CD8-positive, alpha-beta memory T cell (primary cell): ENCODE measurements around the gene YKT6. TPM values are rescaled to one million over a fixed set of nuclear protein-coding genes. Genes with fewer than 3 reads are reported as not detected.
A peak's percentile ranks its signal among the peaks of the same experiment; 100 is the strongest.

ENCODE experiments used
- CTCF ChIA-PET: fragments of 350-600 bp; sonication (Branson Sonifier 250); formaldehyde crosslinking; loops from one replicate; lab custom pipeline; 2021; ENCODE audit warnings: antibody characterized with exemption; lab: Charles Lee
- POLR2A ChIA-PET: fragments of 350-600 bp; sonication (Branson Sonifier 250); formaldehyde crosslinking; loops from one replicate; lab custom pipeline; 2021; ENCODE audit warnings: antibody characterized with exemption; lab: Charles Lee
- DNase-seq, 5 donors: peaks; one replicate each; pipeline versions ENCODE4 v3.0.0 to v3.0.0-alpha.2; 2020 to 2022; ENCODE audit warnings: mixed read lengths in 1 of 5
- H3K27ac ChIP-seq: one replicate; pipeline ENCODE4 v1.7.0; 2013; ENCODE audit warnings: low read depth, mild to moderate bottlenecking, low read length, moderate library complexity
- H3K27me3 ChIP-seq: 2 replicates; pipeline ENCODE4 v1.7.0; 2013; ENCODE audit warnings: low read length, mild to moderate bottlenecking; ENCODE audit not compliant: insufficient read depth, poor library complexity, severe bottlenecking
- H3K36me3 ChIP-seq: 2 replicates; pipeline ENCODE4 v1.7.0; 2013; ENCODE audit warnings: mild to moderate bottlenecking, low read length, moderate library complexity; ENCODE audit not compliant: insufficient read depth
- H3K4me1 ChIP-seq: 2 replicates; pipeline ENCODE4 v1.7.0; 2013; ENCODE audit warnings: mild to moderate bottlenecking, low read length, moderate library complexity; ENCODE audit not compliant: insufficient read depth
- H3K4me3 ChIP-seq: 2 replicates; pipeline ENCODE4 v1.7.0; 2013; ENCODE audit warnings: mild to moderate bottlenecking, low read length
- H3K9me3 ChIP-seq: 2 replicates; pipeline ENCODE4 v1.7.0; 2013; ENCODE audit warnings: mild to moderate bottlenecking, low read length
- H3K27ac Mint-ChIP-seq, 8 donors: one replicate each; pipeline ENCODE4 v1.8.0; 2020 to 2021; ENCODE audit warnings: mixed read lengths in 8 of 8, mild to moderate bottlenecking in 6 of 8, inconsistent platforms in 3 of 8, moderate library complexity in 3 of 8
- H3K27me3 Mint-ChIP-seq, 2 donors: one replicate each; pipeline ENCODE4 v1.8.0; 2020 to 2021; ENCODE audit warnings: mixed read lengths in 2 of 2, mild to moderate bottlenecking in 1 of 2, moderate library complexity in 1 of 2
- H3K36me3 Mint-ChIP-seq, 3 donors: one replicate each; pipeline ENCODE4 v1.8.0; 2020 to 2021; ENCODE audit warnings: mixed read lengths in 3 of 3, inconsistent platforms in 1 of 3, mild to moderate bottlenecking in 1 of 3
- H3K4me1 Mint-ChIP-seq, 3 donors: one replicate each; pipeline ENCODE4 v1.8.0; 2020 to 2021; ENCODE audit warnings: mixed read lengths in 3 of 3, inconsistent platforms in 1 of 3, mild to moderate bottlenecking in 1 of 3
- H3K4me3 Mint-ChIP-seq, 7 donors: one replicate each; pipeline ENCODE4 v1.8.0; 2020 to 2021; ENCODE audit warnings: mixed read lengths in 7 of 7, mild to moderate bottlenecking in 6 of 7, moderate library complexity in 4 of 7, inconsistent platforms in 2 of 7
- H3K9me3 Mint-ChIP-seq, 5 donors: one replicate each; pipeline ENCODE4 v1.8.0; 2020 to 2022; ENCODE audit warnings: mixed read lengths in 5 of 5, mild to moderate bottlenecking in 3 of 5, moderate library complexity in 2 of 5, inconsistent platforms in 1 of 5
- polyA plus RNA-seq: library from polyadenylated mRNA; unstranded; fragments of 300-500 nt; fragmentation: Illumina TruSeq; gene quantifications from one replicate; pipeline ENCODE4 v1.2.3, GENCODE V29; 2021
- total RNA-seq, 2 experiments: library from RNA; stranded (reverse); gene quantifications; one replicate each; pipeline ENCODE4 v1.2.3, GENCODE V29; 2021

YKT6 gene
- total RNA-seq (10 to 100 TPM; 92.6 to 94.6 TPM), polyA plus RNA-seq (44.9 TPM)

DNA sequence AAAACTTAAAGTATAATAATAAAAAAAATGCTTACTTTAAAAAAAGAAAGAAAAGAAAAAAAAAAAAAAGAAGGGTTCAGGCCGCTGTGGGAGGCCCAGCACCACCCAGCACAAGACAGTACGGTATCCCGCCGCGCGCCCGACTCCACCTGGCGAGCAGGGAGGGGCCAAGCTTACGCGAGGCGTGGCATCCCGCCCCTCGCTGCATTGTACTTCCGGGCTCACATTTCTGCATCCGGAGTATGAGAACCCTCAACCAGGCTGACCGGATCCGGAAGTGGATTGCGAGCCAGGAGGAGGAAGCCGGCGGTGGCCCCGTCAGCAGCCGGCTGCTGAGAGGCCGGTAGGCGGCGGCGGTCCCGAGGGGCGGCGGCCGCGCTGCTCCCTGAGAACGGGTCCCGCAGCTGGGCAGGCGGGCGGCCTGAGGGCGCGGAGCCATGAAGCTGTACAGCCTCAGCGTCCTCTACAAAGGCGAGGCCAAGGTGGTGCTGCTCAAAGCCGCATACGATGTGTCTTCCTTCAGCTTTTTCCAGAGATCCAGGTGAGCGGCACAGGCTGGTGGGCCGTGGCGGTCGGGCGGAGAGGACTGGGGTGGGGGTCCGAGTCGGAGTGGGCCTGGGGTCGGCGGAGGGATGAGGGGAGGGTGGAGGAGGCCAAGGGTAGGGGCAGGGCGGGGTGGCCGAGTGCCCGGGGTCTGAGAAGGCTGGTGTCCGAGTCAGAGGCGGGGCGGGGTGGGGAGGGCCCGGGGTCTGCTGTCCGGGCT is at the start of gene YKT6:
TSS of gene YKT6 (plus strand) at position 280 of the 763 bp plus-strand sequence. CDS start at position 438, 158 bp downstream.
- peak within 1 kb of the TSS; percentile 80 to 93 (median 84) for H3K4me3 Mint-ChIP-seq
- Histone ChIP-seq H3K4me3 (peak within 1 kb of the TSS; percentile 82), H3K9me3 (no peaks in the 10 kb centered on the region), H3K4me1 (peaks cover 14% of the 10 kb centered on the region), H3K27me3 (no peaks in the 10 kb centered on the region), H3K27ac (peak within 1 kb of the TSS; percentile 80), H3K36me3 (peaks cover 12% of the 10 kb centered on the region)
- ChIA-PET CTCF (interaction anchor here (0.6 to 1.5 kb wide), 4 partner anchors 112 to 364 kb away, joined by 3 to 4 read pairs (median 4); no protein-coding TSS in a partner anchor), POLR2A (interaction anchor here (0.6 to 1.3 kb wide), 5 partner anchors 78 to 648 kb away, joined by 3 read pairs; partner anchors contain the start of genes H2AZ2 and POLD2)
- DNase-seq: peak; percentile 84 to 96 (median 92)
- peaks cover 6 to 15% of the 10 kb centered on the region in 2 donors for H3K27me3 Mint-ChIP-seq
- H3K9me3 Mint-ChIP-seq: no peaks in the 10 kb centered on the region
- H3K4me1 Mint-ChIP-seq: peaks cover 27 to 45% (median 38%) of the 10 kb centered on the region in 3 donors
- H3K27ac Mint-ChIP-seq: peak within 1 kb of the TSS; percentile 9 to 90 (median 82)
- peaks cover 0 to 28% (median 6%) of the 10 kb centered on the region in 3 donors for H3K36me3 Mint-ChIP-seq

- no peaks in the 10 kb centered on the region for H3K36me3 Mint-ChIP-seq
- no peak overlapping the region for H3K27ac Mint-ChIP-seq
- H3K9me3 ChIP-seq: no peaks in the 10 kb centered on the region
- H3K4me3 Mint-ChIP-seq: no peak overlapping the region
- no peak overlapping the region for H3K27ac ChIP-seq
- H3K27me3 Mint-ChIP-seq: peaks cover 0 to 6% of the 10 kb centered on the region in 2 donors
- ChIA-PET POLR2A (no interaction called here), CTCF (no interaction called here)
- peaks cover 0 to under 1% (median 0%) of the 10 kb centered on the region in 3 donors for H3K4me1 Mint-ChIP-seq
- no peak overlapping the region for H3K4me3 ChIP-seq
- no peaks in the 10 kb centered on the region for H3K27me3 ChIP-seq
- no peaks in the 10 kb centered on the region for H3K4me1 ChIP-seq
- H3K36me3 ChIP-seq: no peaks in the 10 kb centered on the region
- no peaks in the 10 kb centered on the region for H3K9me3 Mint-ChIP-seq
- no peak for DNase-seq
These were observed 48.8 kb upstream of the YKT6 start for GRCh38 chr7:44151956-44152355.

DNA sequence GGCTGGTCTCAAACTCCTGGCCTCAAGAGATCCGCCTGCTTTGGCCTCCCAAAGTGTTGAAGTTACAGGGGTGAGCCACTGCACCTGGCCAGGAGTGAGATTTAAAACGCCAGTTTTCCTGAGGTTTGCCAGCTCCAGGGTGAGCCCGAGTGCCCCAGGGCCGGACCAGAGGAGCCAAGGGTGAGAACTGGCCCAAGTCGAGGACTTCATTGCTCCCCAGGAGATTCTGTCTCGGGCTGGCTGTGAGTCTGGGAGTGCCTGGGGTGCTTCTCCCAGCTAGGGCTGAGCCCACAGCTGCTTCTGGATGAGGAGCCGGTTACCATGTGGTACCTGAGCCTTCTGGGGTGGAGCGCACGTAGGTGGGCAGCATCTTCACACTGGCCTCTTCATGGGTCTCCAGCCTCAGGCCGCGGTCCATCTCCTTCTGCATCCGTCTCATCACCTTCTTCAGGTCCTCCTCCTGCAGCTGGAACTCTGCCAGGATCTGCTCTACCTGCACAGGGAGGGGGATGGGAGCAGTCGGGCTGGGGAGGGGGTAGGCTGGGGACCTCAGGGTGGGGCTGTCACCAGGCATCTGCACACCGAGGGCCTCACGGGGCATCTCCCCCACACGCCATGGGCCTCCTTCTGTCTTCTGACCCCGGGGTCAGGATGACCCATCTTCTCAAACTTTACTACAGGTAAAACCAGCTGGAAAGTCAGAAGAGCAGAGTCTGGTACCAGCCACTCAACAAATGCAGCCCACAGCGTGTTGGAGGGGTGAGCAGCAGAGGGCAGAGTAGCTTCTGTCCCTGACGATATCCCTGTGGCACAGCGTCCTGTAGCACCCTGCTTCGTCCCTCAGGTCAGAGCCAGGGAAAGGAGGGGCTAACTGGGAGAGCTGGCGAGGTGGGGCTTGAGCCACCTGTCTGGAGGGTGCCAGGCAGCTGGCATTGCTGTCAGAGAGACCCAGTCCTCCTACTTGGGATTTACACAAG is 47.5 kb upstream of the YKT6 start:
- H3K9me3 Mint-ChIP-seq: no peaks in the 10 kb centered on the region
- Histone ChIP-seq H3K36me3 (no peaks in the 10 kb centered on the region), H3K27ac (no peak overlapping the region), H3K4me1 (no peaks in the 10 kb centered on the region), H3K27me3 (no peaks in the 10 kb centered on the region), H3K9me3 (no peaks in the 10 kb centered on the region), H3K4me3 (no peak overlapping the region)
- DNase-seq: no peak
- POLR2A ChIA-PET: interaction anchor here (0.7 kb wide), 1 partner anchor 73 kb away, joined by 6 read pairs; no protein-coding TSS in a partner anchor
- H3K4me1 Mint-ChIP-seq: no peaks in the 10 kb centered on the region
- H3K36me3 Mint-ChIP-seq: peaks cover 0 to 4% (median 0%) of the 10 kb centered on the region in 3 donors
- peaks cover 3 to 4% of the 10 kb centered on the region in 2 donors for H3K27me3 Mint-ChIP-seq
- no peak overlapping the region for H3K27ac Mint-ChIP-seq
- H3K4me3 Mint-ChIP-seq: no peak overlapping the region
- CTCF ChIA-PET: interaction anchor here (1.1 kb wide), 1 partner anchor 11 kb away, joined by 3 read pairs; no protein-coding TSS in a partner anchor

GRCh38 chr7:44153948-44154335 is 46.8 kb upstream of the YKT6 start:
- CTCF ChIA-PET: interaction anchor here (1.1 kb wide), 2 partner anchors 11 to 12 kb away, joined by 3 read pairs; no protein-coding TSS in a partner anchor
- no peak overlapping the region for H3K27ac ChIP-seq
- H3K4me3 ChIP-seq: no peak overlapping the region
- Mint-ChIP-seq H3K4me3 (no peak overlapping the region), H3K27me3 (peaks cover 3 to 4% of the 10 kb centered on the region in 2 donors), H3K4me1 (no peaks in the 10 kb centered on the region), H3K9me3 (no peaks in the 10 kb centered on the region), H3K27ac (no peak overlapping the region), H3K36me3 (peaks cover 0 to 4% (median 0%) of the 10 kb centered on the region in 3 donors)
- no peaks in the 10 kb centered on the region for H3K27me3 ChIP-seq
- no peaks in the 10 kb centered on the region for H3K9me3 ChIP-seq
- H3K4me1 ChIP-seq: no peaks in the 10 kb centered on the region
- DNase-seq: no peak
- H3K36me3 ChIP-seq: no peaks in the 10 kb centered on the region
- POLR2A ChIA-PET: no interaction called here

DNA sequence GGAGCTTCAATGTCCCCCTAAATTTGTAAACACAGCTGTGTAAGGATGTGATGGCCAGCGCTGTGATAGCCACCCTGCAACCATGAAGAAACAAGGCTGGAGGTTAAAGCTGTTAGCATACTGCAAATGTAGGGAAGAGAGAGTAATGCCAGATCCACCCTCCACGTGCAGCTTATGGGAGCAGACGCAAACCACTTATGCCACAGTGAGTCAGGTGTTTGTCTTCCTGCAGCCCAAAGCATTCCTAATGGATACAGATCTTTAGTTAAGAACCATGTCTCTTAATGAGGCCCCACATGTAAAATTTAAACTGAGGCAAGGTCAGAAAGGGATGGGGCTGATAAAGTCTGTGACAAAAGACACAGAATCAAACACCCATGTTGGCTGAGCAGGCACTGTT is 46.1 kb upstream of the YKT6 start:
- H3K4me3 ChIP-seq: no peak overlapping the region
- H3K9me3 Mint-ChIP-seq: no peaks in the 10 kb centered on the region
- ChIA-PET CTCF (interaction anchor here (1.1 kb wide), 1 partner anchor 12 kb away, joined by 3 read pairs; no protein-coding TSS in a partner anchor), POLR2A (no interaction called here)
- no peak overlapping the region for H3K27ac ChIP-seq
- H3K27ac Mint-ChIP-seq: no peak overlapping the region
- no peaks in the 10 kb centered on the region for H3K36me3 ChIP-seq
- no peaks in the 10 kb centered on the region for H3K4me1 Mint-ChIP-seq
- no peaks in the 10 kb centered on the region for H3K9me3 ChIP-seq
- peaks cover 0 to 4% (median 0%) of the 10 kb centered on the region in 3 donors for H3K36me3 Mint-ChIP-seq
- no peak for DNase-seq
- peaks cover 3 to 4% of the 10 kb centered on the region in 2 donors for H3K27me3 Mint-ChIP-seq
- H3K4me3 Mint-ChIP-seq: no peak overlapping the region
- no peaks in the 10 kb centered on the region for H3K4me1 ChIP-seq
- no peaks in the 10 kb centered on the region for H3K27me3 ChIP-seq

DNA sequence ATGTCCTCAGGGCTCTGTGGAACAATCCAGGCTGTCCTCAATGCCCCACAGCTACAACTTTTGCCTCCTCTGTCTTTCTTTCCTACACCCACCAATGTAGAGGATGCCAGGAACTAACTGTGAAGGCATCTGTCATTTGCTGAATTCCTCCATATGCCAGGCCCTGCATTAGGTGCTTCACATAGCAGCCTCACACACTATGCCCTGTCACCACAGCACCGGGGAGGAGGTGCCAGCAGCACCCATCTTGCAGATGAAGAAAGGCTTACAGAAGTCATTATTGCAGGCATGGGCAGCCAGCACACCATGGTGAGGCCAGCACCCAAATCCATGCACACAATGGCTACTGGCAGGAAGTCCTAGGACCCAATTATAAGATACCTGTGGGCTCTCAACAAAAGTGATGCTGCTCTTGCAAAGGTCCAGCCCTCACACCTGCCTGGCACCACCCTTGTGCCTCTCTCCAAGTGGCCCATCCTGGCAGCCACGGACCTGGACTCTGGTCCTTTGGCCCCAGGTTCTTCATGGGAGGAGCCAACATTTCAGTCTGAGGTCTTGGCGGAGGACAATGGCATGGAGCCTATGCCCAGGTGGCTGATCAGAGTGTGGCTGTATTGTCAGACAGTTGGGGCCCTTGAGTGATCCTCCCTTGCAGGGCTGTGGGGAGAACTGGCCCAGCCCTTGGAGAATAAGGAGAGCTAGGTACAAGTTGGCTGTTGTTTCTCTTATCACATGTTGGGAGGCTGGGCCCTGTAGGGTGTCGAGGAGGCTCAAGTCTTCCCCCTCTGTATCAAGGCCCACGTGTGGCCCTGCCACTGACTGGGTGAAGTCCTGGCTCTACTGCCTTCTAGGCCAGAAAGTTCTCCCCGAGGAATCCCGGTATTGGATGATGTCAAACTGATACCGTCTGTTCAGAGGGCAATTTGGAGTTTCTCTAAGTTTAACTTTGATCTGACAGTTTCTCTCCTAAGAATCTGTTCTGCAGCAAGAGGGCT is 45.3 kb upstream of the YKT6 start:
- no peaks in the 10 kb centered on the region for H3K36me3 ChIP-seq
- H3K4me3 ChIP-seq: no peak overlapping the region
- H3K27ac ChIP-seq: no peak overlapping the region
- ChIA-PET CTCF (interaction anchor here (1.1 kb wide), 1 partner anchor 11 kb away, joined by 3 read pairs; no protein-coding TSS in a partner anchor), POLR2A (interaction anchor here (0.5 kb wide), 1 partner anchor 372 kb away, joined by 5 read pairs; no protein-coding TSS in a partner anchor)
- no peaks in the 10 kb centered on the region for H3K4me1 ChIP-seq
- Mint-ChIP-seq H3K27ac (no peak overlapping the region), H3K4me1 (no peaks in the 10 kb centered on the region), H3K9me3 (no peaks in the 10 kb centered on the region), H3K4me3 (no peak overlapping the region), H3K27me3 (peaks cover 3 to 4% of the 10 kb centered on the region in 2 donors), H3K36me3 (peaks cover 0 to 4% (median 0%) of the 10 kb centered on the region in 3 donors)
- no peak for DNase-seq
- no peaks in the 10 kb centered on the region for H3K9me3 ChIP-seq
- H3K27me3 ChIP-seq: no peaks in the 10 kb centered on the region
